HCT116 (cell line): ENCODE measurements around the gene TXNDC11. TPM values are rescaled to one million over a fixed set of nuclear protein-coding genes. Genes with fewer than 3 reads are reported as not detected.

Experiments
- ATAC-seq: fragments of 200-7000 bp; cut with Tn5 transposase; 2 replicates; pipeline ENCODE4 v1.9.1; 2020; ENCODE audit warnings: mild to moderate bottlenecking, moderate library complexity
- BruUV-seq: library from RNA; stranded (reverse); fragments of 400-500 nt; replicated peaks from 2 replicates; lab custom pipeline; 2021; lab: Mats Ljungman, UMichigan
- CTCF ChIA-PET: fragments of 300-600 bp; sonication (Branson Sonifier 250); formaldehyde crosslinking; loops from one replicate; lab custom pipeline; 2021; ENCODE audit warnings: antibody characterized with exemption; lab: Charles Lee
- POLR2A ChIA-PET: fragments of 300-600, 350-600 bp; sonication (Branson Sonifier 250); formaldehyde crosslinking; loops from one replicate; lab custom pipeline; 2021; ENCODE audit warnings: antibody characterized with exemption; lab: Charles Lee
- RAD21 ChIA-PET, 2 experiments: fragments of 300-600 bp; sonication (Branson Sonifier 250); formaldehyde crosslinking; loops; one replicate each; lab custom pipeline; 2023; ENCODE audit warnings: low total read pairs in 2 of 2; ENCODE audit not compliant: uncharacterized antibody in 2 of 2, unreplicated experiment in 2 of 2, low non-redundant PET in 1 of 2; lab: Charles Lee
- DNase-seq: peaks from one replicate; pipeline ENCODE4 v3.0.0-alpha.2; 2010; ENCODE audit warnings: low read depth, low spot score
- H2AFZ ChIP-seq: fragments of 200-600 bp; shearing (Covaris generic), sonication (generic); 2 replicates; pipeline ENCODE4 v1.6.1; 2017; ENCODE audit warnings: low read depth, mixed run types, mixed read lengths, antibody characterized with exemption, low read length; ENCODE audit not compliant: poor library complexity, severe bottlenecking
- H3K27ac ChIP-seq: 2 replicates; pipeline ENCODE4 v1.5.1; 2012; ENCODE audit warnings: low read depth, low read length
- H3K27me3 ChIP-seq: fragments of 200-600 bp; sonication (generic); 2 replicates; pipeline ENCODE4 v1.6.1; 2016; ENCODE audit warnings: mixed run types, low read length, mixed read lengths; ENCODE audit not compliant: insufficient read depth
- H3K36me3 ChIP-seq, 2 experiments: fragments of 200-500 bp in 1 of 2; fragments of 200-600 bp in 1 of 2; sonication (Bioruptor generic) in 1 of 2; sonication (generic) in 1 of 2; 2 replicates each; pipeline versions ENCODE4 v1.5.1 to v1.6.1; 2014 to 2016; ENCODE audit warnings: low read length in 2 of 2, inconsistent platforms in 1 of 2, mixed read lengths in 1 of 2, mixed run types in 1 of 2; ENCODE audit not compliant: insufficient read depth in 2 of 2, control insufficient read depth in 1 of 2
- H3K4me1 ChIP-seq, 2 experiments: fragments of 200-600 bp in 1 of 2; sonication (generic) in 1 of 2; 2 replicates each; pipeline versions ENCODE4 v1.5.1 to v1.6.1; 2012 to 2017; ENCODE audit warnings: low read length in 2 of 2, inconsistent platforms in 1 of 2, mild to moderate bottlenecking in 1 of 2, mixed read lengths in 1 of 2, mixed run types in 1 of 2, moderate library complexity in 1 of 2; ENCODE audit not compliant: insufficient read depth in 2 of 2, control insufficient read depth in 1 of 2
- H3K4me2 ChIP-seq: fragments of 200-600 bp; sonication (generic); 2 replicates; pipeline ENCODE4 v1.6.1; 2017; ENCODE audit warnings: mixed run types, low read length, mixed read lengths
- H3K4me3 ChIP-seq, 2 experiments: fragments of 200-600 bp in 1 of 2; sonication (generic) in 1 of 2; replicated peaks in 1 of 2; 2 replicates each; pipeline ENCODE4 v1.5.1; 2011 to 2016; ENCODE audit warnings: low read length in 2 of 2, control low read depth in 1 of 2, low read depth in 1 of 2, mild to moderate bottlenecking in 1 of 2, mixed read lengths in 1 of 2, mixed run types in 1 of 2
- H3K79me2 ChIP-seq: fragments of 200-600 bp; sonication (generic); 2 replicates; pipeline ENCODE4 v1.6.1; 2017; ENCODE audit warnings: mild to moderate bottlenecking, mixed run types, low read length, moderate library complexity, mixed read lengths; ENCODE audit not compliant: insufficient read depth
- H3K9ac ChIP-seq: fragments of 200-600 bp; sonication (generic); 2 replicates; pipeline ENCODE4 v1.6.1; 2016; ENCODE audit warnings: low read length, mixed read lengths
- H3K9me2 ChIP-seq: fragments of 200-600 bp; sonication (generic), shearing (Covaris generic); 2 replicates; pipeline ENCODE4 v1.6.1; 2017; ENCODE audit warnings: mixed run types, mild to moderate bottlenecking, moderate library complexity; ENCODE audit not compliant: insufficient read depth
- H3K9me3 ChIP-seq, 2 experiments: fragments of 200-500 bp in 1 of 2; fragments of 200-600 bp in 1 of 2; sonication (Bioruptor generic) in 1 of 2; sonication (generic) in 1 of 2; 2 replicates each; pipeline ENCODE4 v1.6.1; 2014 to 2017; ENCODE audit warnings: low read length in 2 of 2, mixed read lengths in 2 of 2, inconsistent platforms in 1 of 2, low read depth in 1 of 2, mild to moderate bottlenecking in 1 of 2, mixed run types in 1 of 2, moderate library complexity in 1 of 2; ENCODE audit not compliant: control insufficient read depth in 1 of 2, insufficient read depth in 1 of 2
- H4K20me1 ChIP-seq: fragments of 200-600 bp; sonication (generic), shearing (Covaris generic); 2 replicates; pipeline ENCODE4 v1.6.1; 2017; ENCODE audit warnings: mixed run types, mild to moderate bottlenecking, moderate library complexity; ENCODE audit not compliant: insufficient read depth
- CBX3 ChIP-seq: IDR thresholded peaks from 2 replicates; pipeline ENCODE4 v1.6.1; 2012; ENCODE audit warnings: low read depth
- CEBPB ChIP-seq: IDR thresholded peaks from 2 replicates; pipeline ENCODE4 v1.6.1; 2012; ENCODE audit warnings: low read depth
- CTCF ChIP-seq, 3 experiments: fragments of 200-600 bp in 1 of 3; sonication (generic) in 1 of 3; IDR thresholded peaks in 2 of 3; conservative IDR thresholded peaks in 1 of 3; 2 replicates each; pipeline ENCODE4 v1.5.1; 2012 to 2017; ENCODE audit warnings: low read depth in 2 of 3, low read length in 2 of 3, antibody characterized with exemption in 1 of 3, borderline replicate concordance in 1 of 3, control low read depth in 1 of 3, mild to moderate bottlenecking in 1 of 3, mixed read lengths in 1 of 3, mixed run types in 1 of 3, moderate library complexity in 1 of 3; ENCODE audit not compliant: insufficient read depth in 1 of 3
- EZH2 ChIP-seq: fragments of 200-600 bp; sonication (generic); IDR thresholded peaks from 2 replicates; pipeline ENCODE4 v1.6.1; 2017; ENCODE audit warnings: antibody characterized with exemption, mixed run types
- MAX ChIP-seq: IDR thresholded peaks from 2 replicates; pipeline ENCODE4 v1.6.1; 2012
- POLR2A ChIP-seq: IDR thresholded peaks from 2 replicates; pipeline ENCODE4 v1.7.0; 2011; ENCODE audit warnings: borderline replicate concordance; ENCODE audit not compliant: insufficient read depth, insufficient read length; ENCODE audit errors: extremely low read depth
- RAD21 ChIP-seq: IDR thresholded peaks from 2 replicates; pipeline ENCODE4 v1.6.1; 2012; ENCODE audit warnings: low read depth, mild to moderate bottlenecking
- REST ChIP-seq: IDR thresholded peaks from 2 replicates; pipeline ENCODE4 v1.6.1; 2012; ENCODE audit warnings: low read depth
- SIN3A ChIP-seq: IDR thresholded peaks from 2 replicates; pipeline ENCODE4 v1.6.1; 2012; ENCODE audit warnings: low read depth
- TCF7L2 ChIP-seq: IDR thresholded peaks from 2 replicates; pipeline ENCODE4 v1.7.0; 2011; ENCODE audit warnings: borderline replicate concordance, inconsistent platforms; ENCODE audit not compliant: insufficient read depth, insufficient read length; ENCODE audit errors: extremely low read depth
- YY1 ChIP-seq: IDR thresholded peaks from 2 replicates; pipeline ENCODE4 v1.6.1; 2011; ENCODE audit warnings: low read length, low read depth, moderate library complexity, mild to moderate bottlenecking; ENCODE audit not compliant: insufficient replicate concordance; ENCODE audit errors: extremely low read depth
- ZBTB33 ChIP-seq: IDR thresholded peaks from 2 replicates; pipeline ENCODE4 v1.6.1; 2011; ENCODE audit warnings: mild to moderate bottlenecking, low read length, moderate library complexity; ENCODE audit not compliant: insufficient replicate concordance; ENCODE audit errors: extremely low read depth
- ZNF274 ChIP-seq: fragments of 200-500 bp; sonication (Bioruptor generic); IDR thresholded peaks from 2 replicates; pipeline ENCODE4 v1.6.1; 2014; ENCODE audit warnings: mild to moderate bottlenecking, low read depth, low read length, inconsistent platforms
- intact Hi-C: fragments of 100-400 bp; cut with micrococcal nuclease; formaldehyde crosslinking; loops from 2 replicates; pipeline ENCODE4 v1.10.0; 2022
- total RNA-seq: library from RNA; stranded (reverse); gene quantifications from one replicate; pipeline ENCODE4 v1.2.1, GENCODE V29; 2021; ENCODE audit not compliant: unreplicated experiment

Gene TXNDC11
- total RNA-seq, 1 experiment from 2014 or later: 26.8 TPM

- Histone ChIP-seq H3K27ac (no peak overlapping the region), H3K4me2 (no peak overlapping the region), H3K4me3 (no peak overlapping the region)
- CTCF ChIA-PET: no interaction called here
- TF ChIP-seq CBX3: no peak
- no peak for TF ChIP-seq CTCF (IDR thresholded peaks at IDR 0.05 in 2 of 3, conservative IDR thresholded peaks at IDR 0.05 in 1 of 3; ENCODE audit: borderline replicate concordance in 1 of 3, insufficient read depth in 1 of 3, low read depth in 2 of 3, low read length in 2 of 3)
- no peak for TF ChIP-seq POLR2A
- TF ChIP-seq MAX: no peak
- TF ChIP-seq RAD21: no peak
- TF ChIP-seq EZH2: no peak
- TF ChIP-seq TCF7L2: no peak
- no peak for TF ChIP-seq ZBTB33
- TF ChIP-seq CEBPB: no peak
- no peak for TF ChIP-seq ZNF274
- TF ChIP-seq REST: no peak
- no peak for TF ChIP-seq YY1
- TF ChIP-seq SIN3A: no peak
- TF ChIP-seq, all 23 proteins: peak for 0
- Histone ChIP-seq H3K27me3 (no peaks in the 10 kb centered on the region), H3K9me2 (no peaks in the 10 kb centered on the region), H3K4me1 (peaks cover 0 to 4% of the 10 kb centered on the region in 2 experiments; a peak in 1 of 4 replicates), H3K79me2 (no peaks in the 10 kb centered on the region), H3K9me3 (no peaks in the 10 kb centered on the region), H2AFZ (no peak overlapping the region), H4K20me1 (no peaks in the 10 kb centered on the region), H3K36me3 (peaks cover 27 to 33% of the 10 kb centered on the region in 2 experiments; a peak in 3 of 4 replicates), H3K9ac (no peak overlapping the region)
- ChIA-PET POLR2A (interaction anchor here (1.2 kb wide), 1 partner anchor 20 kb away, joined by 4 read pairs; the partner anchor contains the start of gene TXNDC11), RAD21 (no interaction called here)
- no peak for ATAC-seq
- intact Hi-C loops: no loop called here
- no peak for DNase-seq
- no TSS peak for BruUV-seq
Measured at GRCh38 chr16:11762431-11762830, 19.8 kb upstream of the TXNDC11 start.
